ENCODE measurements around the gene KRT76. TPM values are rescaled to one million over a fixed set of nuclear protein-coding genes. Genes with fewer than 3 reads are reported as not detected.

Gene KRT76
- total RNA-seq, 1 experiment from 2014 or later = not detected

Other genes with a start within 250 kb of the KRT76 start
- gene KRT71, start 224.2 kb downstream of the KRT76 start, total RNA-seq (2014; rRNA removed; shearing (Covaris generic)) = not detected in 2 replicates
- not detected in 2 replicates for gene KRT74, start 203.5 kb downstream of the KRT76 start, total RNA-seq (2014; rRNA removed; shearing (Covaris generic))
- gene KRT72, start 175.9 kb downstream of the KRT76 start, total RNA-seq (2014; rRNA removed; shearing (Covaris generic)) = not detected in 2 replicates
- gene KRT73, start 158.8 kb downstream of the KRT76 start, total RNA-seq (2014; rRNA removed; shearing (Covaris generic)) = not detected in 2 replicates
- not detected in 2 replicates for gene KRT2, start 125.1 kb downstream of the KRT76 start, total RNA-seq (2014; rRNA removed; shearing (Covaris generic))
- not detected in 2 replicates for gene KRT1, start 96.9 kb downstream of the KRT76 start, total RNA-seq (2014; rRNA removed; shearing (Covaris generic))
- not detected in 2 replicates for gene KRT77, start 73.8 kb downstream of the KRT76 start, total RNA-seq (2014; rRNA removed; shearing (Covaris generic))
- not detected in 2 replicates for gene KRT3, start 18.8 kb upstream of the KRT76 start, total RNA-seq (2014; rRNA removed; shearing (Covaris generic))
- not detected in 2 replicates for gene KRT4, start 36.8 kb upstream of the KRT76 start, total RNA-seq (2014; rRNA removed; shearing (Covaris generic))
- gene KRT79, start 57.0 kb upstream of the KRT76 start, total RNA-seq (2014; rRNA removed; shearing (Covaris generic)) = not detected in 2 replicates
- gene KRT78, start 71.6 kb upstream of the KRT76 start, total RNA-seq (2014; rRNA removed; shearing (Covaris generic)) = 0.61 TPM in 1 of 2 replicates, not detected in the other
- 3,912 and 3,929 TPM in 2 replicates for gene KRT8, start 127.7 kb upstream of the KRT76 start, total RNA-seq (2014; rRNA removed; shearing (Covaris generic))
- 843 and 873 TPM in 2 replicates for gene KRT18, start 171.8 kb upstream of the KRT76 start, total RNA-seq (2014; rRNA removed; shearing (Covaris generic))
- 1,115 and 1,229 TPM in 2 replicates for gene EIF4B, start 229.1 kb upstream of the KRT76 start, total RNA-seq (2014; rRNA removed; shearing (Covaris generic))

All from G401 (cell line).